Measurements from ENCODE around the gene CSTF2T.

The CSTF2T gene

DNA sequence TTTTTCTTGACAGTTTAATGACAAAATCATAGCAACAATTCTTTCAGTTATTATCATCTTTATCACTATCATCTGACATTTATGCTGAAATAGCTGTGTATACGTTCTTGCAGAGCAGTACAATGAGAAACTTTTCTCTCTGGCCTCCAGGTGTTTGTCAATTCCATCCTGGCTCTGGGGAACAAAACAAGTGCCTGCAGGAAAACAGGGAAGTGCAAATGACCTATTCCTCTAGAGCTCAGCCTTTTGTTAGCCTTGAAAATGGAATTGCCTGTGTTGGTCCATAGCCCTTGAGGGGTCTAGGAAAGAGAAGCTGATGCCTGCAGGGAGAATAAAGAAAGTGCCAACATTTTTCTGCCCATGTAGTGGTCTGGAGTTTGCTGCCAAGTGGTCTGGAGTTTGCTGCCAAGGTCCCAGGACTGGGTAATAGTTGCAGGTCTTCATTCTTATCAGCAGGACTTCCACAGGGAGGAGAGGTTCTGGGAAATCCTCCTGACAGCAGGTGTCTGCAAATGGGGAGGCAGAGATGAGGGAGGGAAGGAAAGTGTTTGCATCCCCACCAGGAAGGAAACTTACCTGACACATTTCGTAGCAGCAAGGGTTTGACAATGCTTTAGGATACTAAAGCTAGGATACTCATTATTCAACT lies 10.1 kb upstream of the CSTF2T start:
- H3K4me3 ChIP-seq (replicated peaks; ENCODE audit: low read depth, low read length): no peak overlapping the region
- TF ChIP-seq, protein P1, sequence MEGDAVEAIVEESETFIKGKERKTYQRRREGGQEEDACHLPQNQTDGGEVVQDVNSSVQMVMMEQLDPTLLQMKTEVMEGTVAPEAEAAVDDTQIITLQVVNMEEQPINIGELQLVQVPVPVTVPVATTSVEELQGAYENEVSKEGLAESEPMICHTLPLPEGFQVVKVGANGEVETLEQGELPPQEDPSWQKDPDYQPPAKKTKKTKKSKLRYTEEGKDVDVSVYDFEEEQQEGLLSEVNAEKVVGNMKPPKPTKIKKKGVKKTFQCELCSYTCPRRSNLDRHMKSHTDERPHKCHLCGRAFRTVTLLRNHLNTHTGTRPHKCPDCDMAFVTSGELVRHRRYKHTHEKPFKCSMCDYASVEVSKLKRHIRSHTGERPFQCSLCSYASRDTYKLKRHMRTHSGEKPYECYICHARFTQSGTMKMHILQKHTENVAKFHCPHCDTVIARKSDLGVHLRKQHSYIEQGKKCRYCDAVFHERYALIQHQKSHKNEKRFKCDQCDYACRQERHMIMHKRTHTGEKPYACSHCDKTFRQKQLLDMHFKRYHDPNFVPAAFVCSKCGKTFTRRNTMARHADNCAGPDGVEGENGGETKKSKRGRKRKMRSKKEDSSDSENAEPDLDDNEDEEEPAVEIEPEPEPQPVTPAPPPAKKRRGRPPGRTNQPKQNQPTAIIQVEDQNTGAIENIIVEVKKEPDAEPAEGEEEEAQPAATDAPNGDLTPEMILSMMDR (IDR thresholded peaks at IDR 0.05; ENCODE audit: low read depth, low read length, missing control alignments): no peak
- DNase-seq (ENCODE audit: extremely low read depth, low read depth): no peak

DNA sequence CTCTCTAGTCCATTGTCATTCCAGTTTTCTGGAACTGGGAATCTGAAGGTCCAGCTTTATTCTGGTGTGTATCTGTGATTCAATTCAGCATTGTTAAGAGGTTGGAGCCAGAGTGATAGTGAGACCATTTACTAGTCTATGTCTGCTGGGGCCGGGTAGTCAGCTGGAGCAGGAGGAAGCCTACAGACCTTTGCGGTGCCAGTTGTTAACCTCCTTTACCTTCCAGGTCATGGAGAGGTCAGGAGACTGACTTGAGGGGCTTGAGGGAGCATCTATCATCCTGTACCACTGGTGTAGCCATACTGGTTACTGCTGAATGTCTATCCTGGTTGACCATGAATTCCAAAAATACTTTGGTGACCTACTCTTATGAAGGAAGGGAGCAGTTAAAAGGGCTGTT lies 9.2 kb upstream of the CSTF2T start:
- H3K4me3 ChIP-seq (replicated peaks; ENCODE audit: low read depth, low read length): no peak overlapping the region
- DNase-seq (ENCODE audit: extremely low read depth, low read depth): no peak
- TF ChIP-seq, protein P1 (IDR thresholded peaks at IDR 0.05; ENCODE audit: low read depth, low read length, missing control alignments): no peak

DNA sequence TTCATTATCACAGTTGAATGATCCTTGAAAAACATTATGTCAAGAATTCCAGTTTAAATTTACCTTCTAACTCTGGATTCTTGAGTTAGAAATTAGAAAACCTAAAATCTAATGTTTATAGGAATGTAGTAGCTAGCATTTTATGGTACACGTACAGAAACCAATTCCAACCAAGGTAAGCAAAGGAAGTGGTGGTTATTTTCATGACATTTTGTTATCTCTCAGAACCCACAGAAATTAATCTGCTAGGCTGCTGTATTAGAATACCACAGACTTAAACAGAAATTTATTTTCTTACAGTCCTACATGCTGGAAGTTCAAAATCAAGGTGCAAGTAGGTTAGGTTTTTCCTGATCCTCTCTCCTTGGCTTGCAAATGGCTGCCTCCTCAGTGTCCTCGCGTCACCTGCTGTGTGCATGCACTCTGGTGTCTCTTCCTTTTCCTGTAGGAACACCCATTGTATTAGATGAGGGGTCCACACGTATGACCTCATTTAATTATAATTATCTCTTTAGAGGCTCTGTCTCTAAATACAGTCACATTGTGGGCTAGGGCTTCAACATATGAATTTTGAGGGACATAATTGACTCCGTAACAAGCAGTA lies 8.5 kb upstream of the CSTF2T start:
- TF ChIP-seq, protein P1 (IDR thresholded peaks at IDR 0.05; ENCODE audit: low read depth, low read length, missing control alignments): no peak

DNA sequence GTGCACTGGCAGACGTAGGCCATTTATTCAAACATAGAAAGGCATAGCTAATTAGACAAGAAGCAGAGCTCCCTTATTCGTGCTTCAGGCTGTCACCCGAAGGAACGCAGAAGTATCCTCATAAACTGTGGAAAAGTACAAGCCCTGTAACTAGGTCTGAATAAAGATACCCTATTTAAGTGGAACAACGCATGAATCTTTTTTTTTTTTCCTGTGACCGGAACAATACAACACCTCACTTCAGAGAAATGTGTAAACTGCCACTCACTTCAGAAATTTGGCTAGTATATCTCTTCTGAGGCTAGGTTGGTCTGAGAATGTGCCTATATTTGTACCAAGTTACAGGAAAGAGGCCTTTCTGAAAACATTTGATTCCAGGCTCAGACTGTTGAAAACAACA lies 8.0 kb upstream of the CSTF2T start:
- TF ChIP-seq, protein P1 (IDR thresholded peaks at IDR 0.05; ENCODE audit: low read depth, low read length, missing control alignments): no peak
- DNase-seq (ENCODE audit: extremely low read depth, low read depth): no peak
- no peak overlapping the region for H3K4me3 ChIP-seq (replicated peaks; ENCODE audit: low read depth, low read length)

More for the DNA sequence above, 8.5 kb upstream of the CSTF2T start:
- H3K4me3 ChIP-seq (replicated peaks; ENCODE audit: low read depth, low read length): no peak overlapping the region
- DNase-seq (ENCODE audit: extremely low read depth, low read depth): no peak

DNA sequence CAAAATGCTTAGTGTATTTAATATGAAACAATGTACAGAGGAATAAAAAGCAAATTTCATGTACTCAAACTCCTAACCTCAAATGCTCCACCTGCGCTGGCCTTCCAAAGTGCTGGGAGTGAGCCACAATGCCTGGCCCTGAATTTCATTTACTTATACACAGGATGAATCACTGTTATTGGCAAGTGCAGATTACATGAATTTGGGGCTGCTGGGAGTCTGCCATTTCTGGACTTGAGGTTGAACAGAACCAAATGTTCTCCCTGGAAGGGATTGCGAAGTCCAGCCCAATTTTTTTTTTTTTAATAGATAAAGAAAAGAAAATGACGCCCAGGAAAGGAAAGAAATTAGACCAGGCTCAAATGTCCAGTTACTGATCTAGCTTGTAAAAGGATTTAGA lies 6.8 kb upstream of the CSTF2T start:
- DNase-seq (ENCODE audit: extremely low read depth, low read depth): no peak
- H3K4me3 ChIP-seq (replicated peaks; ENCODE audit: low read depth, low read length): no peak overlapping the region
- TF ChIP-seq, protein P1 (IDR thresholded peaks at IDR 0.05; ENCODE audit: low read depth, low read length, missing control alignments): no peak

DNA sequence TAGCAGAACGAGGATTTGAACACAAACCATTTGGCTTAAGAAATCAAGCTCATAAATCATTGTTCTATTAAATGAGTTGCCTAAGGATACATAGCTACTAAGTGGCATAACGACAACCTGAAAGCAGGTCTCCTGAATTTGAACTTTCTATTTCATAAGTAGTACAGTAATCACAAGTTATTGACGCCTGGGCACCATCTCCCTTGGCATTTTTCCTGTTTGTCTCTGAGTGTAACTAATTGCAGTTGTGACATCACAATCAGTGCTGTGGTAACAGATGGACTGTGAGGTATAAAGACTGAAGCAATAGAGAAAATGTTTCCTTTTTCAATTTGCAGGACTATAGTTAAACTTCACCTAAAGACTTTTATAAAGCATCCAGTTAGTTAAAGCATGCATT lies 6.4 kb upstream of the CSTF2T start:
- H3K4me3 ChIP-seq (replicated peaks; ENCODE audit: low read depth, low read length): no peak overlapping the region
- TF ChIP-seq, protein P1 (IDR thresholded peaks at IDR 0.05; ENCODE audit: low read depth, low read length, missing control alignments): no peak
- DNase-seq (ENCODE audit: extremely low read depth, low read depth): no peak
